ENCODE measurements around the gene CUX1.

DNA sequence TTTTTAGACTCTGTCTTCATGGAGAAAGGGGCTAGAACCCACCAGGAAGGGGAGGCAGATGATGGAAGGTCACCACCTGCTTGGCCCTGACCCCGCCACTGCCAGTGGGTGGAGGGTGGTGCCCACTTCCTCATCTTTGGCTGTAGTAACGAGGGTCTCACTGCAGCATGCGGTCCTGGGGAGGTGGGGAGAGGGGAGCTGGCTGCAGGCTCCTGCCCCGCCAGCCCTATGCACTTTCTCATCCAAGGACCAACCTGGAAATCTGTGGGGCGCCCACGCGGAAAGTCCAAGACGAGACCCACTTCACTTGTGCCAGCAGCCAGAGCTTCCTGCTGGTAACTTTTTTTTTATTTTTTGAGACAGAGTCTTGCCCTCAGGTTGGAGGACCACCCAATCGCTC lies 101.0 kb downstream of the CUX1 start:
- TF ChIP-seq CTCF (IDR thresholded peaks at IDR 0.05; ENCODE audit: low read depth, low read length, poor library complexity, severe bottlenecking) = no peak
- TF ChIP-seq EZH2phosphoT487 (IDR thresholded peaks at IDR 0.05; ENCODE audit: borderline replicate concordance, low read length) = no peak
